Glomerular endothelial cell (primary cell): Measurements from ENCODE around the gene CAMK1D. TPM values are rescaled to one million over a fixed set of nuclear protein-coding genes. Genes with fewer than 3 reads are reported as not detected.
"Not testable (repeated sequence)": the region's sequence is repeated elsewhere in the genome, so short reads cannot be mapped to it uniquely, and the experiment has no call there.

ENCODE experiments used
- DNase-seq: peaks from one replicate; pipeline ENCODE4 v3.0.0-alpha.2; 2011; ENCODE audit warnings: low read depth, low spot score; ENCODE audit errors: extremely low read depth
- total RNA-seq: library from RNA; depleted of rRNA; stranded (reverse); fragments of >200 nt; gene quantifications from 2 replicates; pipeline ENCODE4 v1.2.3, GENCODE V29; 2015

CAMK1D gene
- total RNA-seq, 1 donor from 2014 or later, result 2.0 TPM

GRCh38 chr10:12733271-12733670 is 383.9 kb downstream of the CAMK1D start:
- no peak for DNase-seq

- no peak for DNase-seq
Measured at GRCh38 chr10:12735843-12736462, 386.6 kb downstream of the CAMK1D start.

GRCh38 chr10:12740813-12741212 is 391.5 kb downstream of the CAMK1D start:
- no peak for DNase-seq

- DNase-seq, result no peak
Measured at GRCh38 chr10:12741360-12741804, 392.0 kb downstream of the CAMK1D start.

GRCh38 chr10:12742771-12743170 is 393.4 kb downstream of the CAMK1D start:
- no peak for DNase-seq

- DNase-seq, result not testable (repeated sequence)
Measured at GRCh38 chr10:12743466-12743865, 394.1 kb downstream of the CAMK1D start.

- no peak for DNase-seq
Measured at GRCh38 chr10:12743941-12744340, 394.6 kb downstream of the CAMK1D start.

GRCh38 chr10:12748186-12748585 is 398.8 kb downstream of the CAMK1D start:
- DNase-seq, result no peak

GRCh38 chr10:12749760-12750478 is 400.6 kb downstream of the CAMK1D start:
- no peak for DNase-seq

GRCh38 chr10:12750526-12751201 is 401.3 kb downstream of the CAMK1D start:
- no peak for DNase-seq

GRCh38 chr10:12755075-12755474 is 405.7 kb downstream of the CAMK1D start:
- DNase-seq, result no peak

GRCh38 chr10:12757351-12757750 is 408.0 kb downstream of the CAMK1D start:
- no peak for DNase-seq

- DNase-seq, result no peak
Measured at GRCh38 chr10:12758271-12758670, 408.9 kb downstream of the CAMK1D start.

GRCh38 chr10:12766223-12766622 is 416.9 kb downstream of the CAMK1D start:
- DNase-seq, result no peak

GRCh38 chr10:12768156-12769100 is 419.1 kb downstream of the CAMK1D start:
- DNase-seq, result no peak

GRCh38 chr10:12769323-12770044 is 420.1 kb downstream of the CAMK1D start:
- no peak for DNase-seq

- no peak for DNase-seq
Measured at GRCh38 chr10:12771981-12772760, 422.8 kb downstream of the CAMK1D start.

- DNase-seq, result no peak
Measured at GRCh38 chr10:12772797-12773587, 423.6 kb downstream of the CAMK1D start.
